CD14-positive monocyte (primary cell): ENCODE measurements around the gene GLTP. TPM values are rescaled to one million over a fixed set of nuclear protein-coding genes. Genes with fewer than 3 reads are reported as not detected.

Experiments used
- DNase-seq, 3 donors: peaks; one replicate each; pipeline ENCODE4 v3.0.0-alpha.2; 2011 to 2022
- H2AFZ ChIP-seq: 2 replicates; pipeline ENCODE4 v1.6.0; 2012; ENCODE audit warnings: mild to moderate bottlenecking, low read depth, low read length, inconsistent platforms; ENCODE audit not compliant: insufficient read depth, poor library complexity, severe bottlenecking
- H3K27ac ChIP-seq, 2 donors: 1 replicate in 1 of 2; 2 replicates in 1 of 2; pipeline ENCODE4 v1.5.1; 2012 to 2013; ENCODE audit warnings: low read length in 2 of 2, control low read depth in 1 of 2, inconsistent platforms in 1 of 2, low read depth in 1 of 2, mild to moderate bottlenecking in 1 of 2
- H3K27me3 ChIP-seq, 2 donors: one replicate each; pipeline versions ENCODE4 v1.6.0 to v1.6.1; 2011 to 2013; ENCODE audit warnings: low read length in 2 of 2; ENCODE audit not compliant: control insufficient read depth in 2 of 2, insufficient read depth in 2 of 2
- H3K36me3 ChIP-seq, 2 donors: replicated peaks in 1 of 2; 1 replicate in 1 of 2; 2 replicates in 1 of 2; pipeline versions ENCODE4 v1.5.1 to v1.6.1; 2012 to 2013; ENCODE audit warnings: low read length in 2 of 2, control low read depth in 1 of 2, inconsistent platforms in 1 of 2, mild to moderate bottlenecking in 1 of 2; ENCODE audit not compliant: insufficient read depth in 2 of 2, control insufficient read depth in 1 of 2
- H3K4me1 ChIP-seq, 2 donors: 1 replicate in 1 of 2; 2 replicates in 1 of 2; pipeline versions ENCODE4 v1.5.1 to v1.6.1; 2012 to 2013; ENCODE audit warnings: low read length in 2 of 2, control low read depth in 1 of 2, inconsistent platforms in 1 of 2, mild to moderate bottlenecking in 1 of 2, moderate library complexity in 1 of 2; ENCODE audit not compliant: insufficient read depth in 2 of 2, control insufficient read depth in 1 of 2
- H3K4me2 ChIP-seq: replicated peaks from 2 replicates; pipeline ENCODE3; 2012; ENCODE audit warnings: low read length, moderate library complexity, mild to moderate bottlenecking; ENCODE audit not compliant: poor library complexity, severe bottlenecking; ENCODE audit errors: extremely low read depth
- H3K4me3 ChIP-seq, 3 experiments: fragments of 200-600 bp in 1 of 3; sonication (generic) in 1 of 3; replicated peaks in 1 of 3; 1 replicate in 2 of 3; 2 replicates in 1 of 3; pipeline ENCODE4 v1.5.1; 2011 to 2013; ENCODE audit warnings: low read length in 3 of 3, mild to moderate bottlenecking in 3 of 3, control low read depth in 2 of 3, low read depth in 2 of 3, inconsistent platforms in 1 of 3, moderate library complexity in 1 of 3
- H3K79me2 ChIP-seq: 2 replicates; pipeline ENCODE4 v1.6.0; 2012; ENCODE audit warnings: mild to moderate bottlenecking, control low read depth, inconsistent platforms, low read length, moderate library complexity; ENCODE audit not compliant: insufficient read depth
- H3K9ac ChIP-seq: 2 replicates; pipeline ENCODE4 v1.6.0; 2017; ENCODE audit warnings: low read length, mild to moderate bottlenecking; ENCODE audit not compliant: insufficient read depth, poor library complexity, severe bottlenecking
- H3K9me3 ChIP-seq, 2 donors: replicated peaks in 1 of 2; 1 replicate in 1 of 2; 2 replicates in 1 of 2; pipeline versions ENCODE4 v1.5.1 to v1.6.1; 2012 to 2013; ENCODE audit warnings: low read length in 2 of 2, control low read depth in 1 of 2; ENCODE audit not compliant: control insufficient read depth in 1 of 2, insufficient read depth in 1 of 2
- H4K20me1 ChIP-seq: 2 replicates; pipeline ENCODE4 v1.6.0; 2012; ENCODE audit warnings: mild to moderate bottlenecking, low read length, control low read depth, moderate library complexity; ENCODE audit not compliant: insufficient read depth
- H3K27ac Mint-ChIP-seq, 7 donors: one replicate each; pipeline ENCODE4 v1.8.0; 2020; ENCODE audit warnings: mild to moderate bottlenecking in 7 of 7, mixed read lengths in 7 of 7, moderate library complexity in 6 of 7, inconsistent platforms in 2 of 7
- H3K27me3 Mint-ChIP-seq, 3 donors: one replicate each; pipeline ENCODE4 v1.8.0; 2021 to 2022; ENCODE audit warnings: low read depth in 3 of 3, mild to moderate bottlenecking in 3 of 3, mixed read lengths in 3 of 3, moderate library complexity in 3 of 3, inconsistent platforms in 1 of 3
- H3K36me3 Mint-ChIP-seq, 2 donors: one replicate each; pipeline ENCODE4 v1.8.0; 2020; ENCODE audit warnings: mixed read lengths in 2 of 2, inconsistent platforms in 1 of 2, mild to moderate bottlenecking in 1 of 2
- H3K4me1 Mint-ChIP-seq: one replicate; pipeline ENCODE4 v1.8.0; 2020; ENCODE audit warnings: mild to moderate bottlenecking, mixed read lengths
- H3K4me3 Mint-ChIP-seq, 2 donors: one replicate each; pipeline ENCODE4 v1.8.0; 2020; ENCODE audit warnings: mild to moderate bottlenecking in 2 of 2, mixed read lengths in 2 of 2, moderate library complexity in 1 of 2
- H3K9me3 Mint-ChIP-seq, 7 donors: one replicate each; pipeline ENCODE4 v1.8.0; 2020 to 2022; ENCODE audit warnings: mixed read lengths in 7 of 7, mild to moderate bottlenecking in 6 of 7, moderate library complexity in 6 of 7, inconsistent platforms in 2 of 7
- WGBS: methylation state at CpG from one replicate; pipeline ENCODE4 v1.1.5; 2013; ENCODE audit warnings: missing lambda C conversion rate; ENCODE audit not compliant: insufficient coverage; 5-methylcytosine and 5-hydroxymethylcytosine counted together
- intact Hi-C, 2 donors: fragments of 100-400 bp; cut with micrococcal nuclease; formaldehyde crosslinking; loops; one replicate each; pipeline versions ENCODE4 v1.15.0 to v1.15.1; 2023
- polyA plus RNA-seq, 3 donors: library from polyadenylated mRNA; depleted of rRNA in 1 of 3; unstranded in 2 of 3; stranded (reverse) in 1 of 3; fragments of 300-500 nt in 2 of 3; fragments of >200 nt in 1 of 3; fragmentation: Illumina TruSeq in 2 of 3; gene quantifications; 1 replicate in 2 of 3; 2 replicates in 1 of 3; pipeline ENCODE4 v1.2.3, GENCODE V29; 2012 to 2021
- TF ChIP-seq, protein P1 (sequence below): fragments of 200-600 bp; IDR thresholded peaks from one replicate; pipeline ENCODE4 v1.8.0; 2022; ENCODE audit warnings: antibody characterized with exemption, mild to moderate bottlenecking

The GLTP gene
- polyA plus RNA-seq, 3 donors = 46.2 to 65.9 (median 51.7) TPM

DNA sequence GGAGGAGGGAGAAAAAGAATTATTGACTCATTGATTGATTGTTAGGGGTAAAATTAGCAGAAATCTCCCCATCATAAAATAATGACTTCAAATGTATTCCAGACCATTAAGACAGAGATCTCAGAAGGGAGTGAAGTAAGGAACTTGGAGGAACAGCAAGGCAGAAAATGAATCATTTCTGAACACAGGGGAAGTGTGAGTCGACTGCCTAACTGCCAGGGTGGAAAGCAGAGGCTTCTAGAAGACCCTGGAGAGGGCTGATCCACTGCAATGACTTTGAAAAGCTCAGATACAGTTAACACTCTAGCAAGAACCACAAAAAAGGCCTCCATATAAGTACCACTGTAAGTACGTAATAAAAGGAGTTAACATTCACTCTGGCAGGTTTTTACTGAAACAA is 9.7 kb downstream of the GLTP start:
- Histone ChIP-seq H3K9me3 (no peaks in the 10 kb centered on the region), H3K4me3 (no peak overlapping the region), H3K4me2 (no peak overlapping the region), H3K27ac (peak overlapping the region in 1 of 2 donors; percentile 69), H3K27me3 (no peaks in the 10 kb centered on the region), H4K20me1 (peaks cover 96% of the 10 kb centered on the region), H3K36me3 (peaks cover 11 to 25% of the 10 kb centered on the region in 2 donors), H2AFZ (no peak overlapping the region), H3K79me2 (peaks cover 85% of the 10 kb centered on the region), H3K9ac (no peak overlapping the region), H3K4me1 (peaks cover 49 to 57% of the 10 kb centered on the region in 2 donors)
- Mint-ChIP-seq H3K4me3 (no peak overlapping the region), H3K36me3 (peaks cover 25 to 59% of the 10 kb centered on the region in 2 donors), H3K27me3 (peaks cover 0 to 2% (median 0%) of the 10 kb centered on the region in 3 donors), H3K27ac (peak overlapping the region; percentile 14 to 84 (median 64)), H3K9me3 (peaks cover 0 to 2% (median 0%) of the 10 kb centered on the region in 7 donors), H3K4me1 (peaks cover 50% of the 10 kb centered on the region)
- DNase-seq = peak in 2 of 3 donors; percentile 24 to 53
- 83% methylated on average over 1 of the region's 2 CpGs for WGBS
- intact Hi-C loops = loop anchor here in 1 of 2 donors (10.0 kb wide), 1 partner anchor 156 kb away; the partner anchor contains the start of gene FAM222A
- TF ChIP-seq, protein P1, sequence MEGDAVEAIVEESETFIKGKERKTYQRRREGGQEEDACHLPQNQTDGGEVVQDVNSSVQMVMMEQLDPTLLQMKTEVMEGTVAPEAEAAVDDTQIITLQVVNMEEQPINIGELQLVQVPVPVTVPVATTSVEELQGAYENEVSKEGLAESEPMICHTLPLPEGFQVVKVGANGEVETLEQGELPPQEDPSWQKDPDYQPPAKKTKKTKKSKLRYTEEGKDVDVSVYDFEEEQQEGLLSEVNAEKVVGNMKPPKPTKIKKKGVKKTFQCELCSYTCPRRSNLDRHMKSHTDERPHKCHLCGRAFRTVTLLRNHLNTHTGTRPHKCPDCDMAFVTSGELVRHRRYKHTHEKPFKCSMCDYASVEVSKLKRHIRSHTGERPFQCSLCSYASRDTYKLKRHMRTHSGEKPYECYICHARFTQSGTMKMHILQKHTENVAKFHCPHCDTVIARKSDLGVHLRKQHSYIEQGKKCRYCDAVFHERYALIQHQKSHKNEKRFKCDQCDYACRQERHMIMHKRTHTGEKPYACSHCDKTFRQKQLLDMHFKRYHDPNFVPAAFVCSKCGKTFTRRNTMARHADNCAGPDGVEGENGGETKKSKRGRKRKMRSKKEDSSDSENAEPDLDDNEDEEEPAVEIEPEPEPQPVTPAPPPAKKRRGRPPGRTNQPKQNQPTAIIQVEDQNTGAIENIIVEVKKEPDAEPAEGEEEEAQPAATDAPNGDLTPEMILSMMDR = no peak

DNA sequence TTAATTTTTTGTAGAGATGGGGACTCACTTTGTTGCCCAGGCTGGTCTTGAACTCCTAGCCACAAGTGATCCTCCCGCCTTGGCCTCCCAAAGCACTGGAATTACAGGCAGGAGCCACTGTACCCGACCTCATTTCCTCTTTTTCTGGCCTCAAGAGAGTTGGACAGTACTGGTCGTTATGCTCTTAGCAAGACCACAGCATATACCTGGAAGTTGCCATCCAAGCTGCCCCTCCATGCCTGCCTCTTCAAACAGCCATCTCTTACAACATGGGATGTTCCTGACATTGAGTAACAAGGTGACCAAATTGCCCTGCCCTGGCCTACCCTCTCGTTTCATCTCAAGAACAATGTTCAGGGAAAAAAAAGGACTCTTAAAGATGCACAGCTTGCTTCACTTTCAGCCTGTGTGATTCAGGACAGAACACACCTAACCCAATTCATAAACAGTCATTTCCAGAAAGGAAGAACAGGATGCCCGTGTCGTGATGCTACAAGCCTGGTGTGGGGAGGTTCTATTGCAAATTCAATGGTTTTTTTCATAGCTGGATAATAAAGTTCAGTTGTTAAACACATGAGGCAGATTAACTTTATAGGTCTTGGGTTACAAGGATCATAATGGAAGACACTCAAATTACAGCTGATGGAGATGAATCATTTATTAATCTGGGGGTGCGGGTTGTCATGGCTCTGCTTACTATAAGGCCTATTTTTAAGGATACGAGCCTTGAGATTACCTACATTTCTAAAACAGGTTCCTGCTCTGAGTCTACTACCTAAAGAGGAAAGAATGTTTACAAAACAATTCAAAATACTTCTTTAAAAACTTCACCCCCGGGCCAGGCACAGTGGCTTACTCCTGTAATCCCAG is 11.9 kb downstream of the GLTP start:
- H3K9ac ChIP-seq = no peak overlapping the region
- H3K4me2 ChIP-seq = no peak overlapping the region
- H3K27ac Mint-ChIP-seq = peak overlapping the region in 4 of 7 donors; percentile 27 to 73 (median 56)
- H3K9me3 ChIP-seq = no peaks in the 10 kb centered on the region
- peaks cover 7 to 22% of the 10 kb centered on the region in 2 donors for H3K36me3 ChIP-seq
- 68% methylated on average over 4 of the region's 9 CpGs for WGBS
- peaks cover 0 to 2% (median 0%) of the 10 kb centered on the region in 7 donors for H3K9me3 Mint-ChIP-seq
- H3K27me3 ChIP-seq = no peaks in the 10 kb centered on the region
- intact Hi-C loops = no loop called here
- H2AFZ ChIP-seq = no peak overlapping the region
- H3K4me3 ChIP-seq = no peak overlapping the region
- TF ChIP-seq, protein P1 = no peak
- H3K4me1 ChIP-seq = peaks cover 60 to 70% of the 10 kb centered on the region in 2 donors
- peak overlapping the region in 1 of 2 donors; percentile 40 for H3K27ac ChIP-seq
- peaks cover 84% of the 10 kb centered on the region for H3K79me2 ChIP-seq
- H3K4me3 Mint-ChIP-seq = no peak overlapping the region
- DNase-seq = no peak
- H3K4me1 Mint-ChIP-seq = peaks cover 58% of the 10 kb centered on the region
- H4K20me1 ChIP-seq = peaks cover 95% of the 10 kb centered on the region
- H3K27me3 Mint-ChIP-seq = peaks cover 0 to 2% (median 0%) of the 10 kb centered on the region in 3 donors
- peaks cover 17 to 46% of the 10 kb centered on the region in 2 donors for H3K36me3 Mint-ChIP-seq
